HepG2 (cell line): ENCODE measurements around the gene HID1. TPM values are rescaled to one million over a fixed set of nuclear protein-coding genes. Genes with fewer than 3 reads are reported as not detected.

Source experiments
- KLF13 ChIP-seq: sonication (generic); formaldehyde crosslinking; IDR thresholded peaks from 2 replicates; pipeline ENCODE4 v1.4.0; 2020; ENCODE audit warnings: mild to moderate bottlenecking, missing genetic modification reagents
- NCOA2 ChIP-seq: sonication (generic); formaldehyde crosslinking; IDR thresholded peaks from 2 replicates; pipeline ENCODE4 v1.8.0; 2022; ENCODE audit warnings: inconsistent platforms
- NR2F1 ChIP-seq, 2 experiments: fragments of 450-650 bp in 1 of 2; formaldehyde crosslinking in 1 of 2; IDR thresholded peaks; 2 replicates each; pipeline versions ENCODE4 v1.5.0 to v1.6.1; 2016 to 2020; ENCODE audit warnings: mild to moderate bottlenecking in 1 of 2, missing compliant biosample characterization in 1 of 2, missing genetic modification reagents in 1 of 2, moderate library complexity in 1 of 2
- NRL ChIP-seq: sonication (generic); formaldehyde crosslinking; IDR thresholded peaks from 2 replicates; pipeline ENCODE4 v1.5.0; 2020; ENCODE audit warnings: missing genetic modification reagents, mild to moderate bottlenecking, moderate library complexity, borderline replicate concordance
- PHF20 ChIP-seq: sonication (generic); formaldehyde crosslinking; IDR thresholded peaks from 2 replicates; pipeline ENCODE4 v1.5.0; 2020; ENCODE audit warnings: mild to moderate bottlenecking, missing genetic modification reagents
- SMARCE1 ChIP-seq: fragments of 450-650 bp; IDR thresholded peaks from 2 replicates; pipeline ENCODE4 v1.6.1; 2017; ENCODE audit warnings: borderline replicate concordance
- SNAI1 ChIP-seq: sonication (generic); formaldehyde crosslinking; IDR thresholded peaks from 2 replicates; pipeline ENCODE4 v1.5.0; 2020; ENCODE audit warnings: mild to moderate bottlenecking, missing genetic modification reagents, borderline replicate concordance
- TBP ChIP-seq: sonication (generic); formaldehyde crosslinking; IDR thresholded peaks from 2 replicates; pipeline ENCODE4 v1.5.0; 2020; ENCODE audit warnings: missing genetic modification reagents
- TEAD3 ChIP-seq: optimal IDR thresholded peaks from 2 replicates; pipeline ENCODE3; 2016; ENCODE audit warnings: borderline replicate concordance
- ZNF138 ChIP-seq: sonication (generic); formaldehyde crosslinking; IDR thresholded peaks from 2 replicates; pipeline ENCODE4 v1.5.0; 2020; ENCODE audit warnings: mild to moderate bottlenecking, low read depth, missing genetic modification reagents
- ZNF263 ChIP-seq: sonication (generic); formaldehyde crosslinking; IDR thresholded peaks from 2 replicates; pipeline ENCODE4 v1.4.0; 2020; ENCODE audit warnings: missing genetic modification reagents
- ZNF747 ChIP-seq: sonication (generic); formaldehyde crosslinking; IDR thresholded peaks from 2 replicates; pipeline ENCODE4 v1.8.1; 2023; ENCODE audit warnings: missing genetic modification reagents, mild to moderate bottlenecking, borderline replicate concordance
- ZNF792 ChIP-seq: IDR thresholded peaks from 2 replicates; pipeline ENCODE4 v1.6.1; 2016
- ZNF839 ChIP-seq: sonication (generic); formaldehyde crosslinking; IDR thresholded peaks from 2 replicates; pipeline ENCODE4 v1.4.0; 2020; ENCODE audit warnings: missing genetic modification reagents, mild to moderate bottlenecking, borderline replicate concordance
- ZZZ3 ChIP-seq: sonication (generic); formaldehyde crosslinking; IDR thresholded peaks from 2 replicates; pipeline ENCODE4 v1.4.0; 2020; ENCODE audit warnings: missing genetic modification reagents, mild to moderate bottlenecking, borderline replicate concordance
- polyA plus RNA-seq, 8 experiments: library from polyadenylated mRNA; depleted of rRNA in 3 of 8; stranded (reverse) in 7 of 8; unstranded in 1 of 8; fragments of >200 nt; fragmentation: Illumina TruSeq in 4 of 8; extraction: Trizol in 4 of 8; gene quantifications; 2 replicates each; pipeline versions ENCODE4 v1.2.1 to v1.2.3, GENCODE V29; 2011 to 2016; ENCODE audit warnings: low read depth in 4 of 8, missing spikeins in 1 of 8, mixed read lengths in 1 of 8; ENCODE audit not compliant: insufficient read depth in 1 of 8
- total RNA-seq, 5 experiments: library from RNA; depleted of rRNA; stranded (reverse); fragments of >200 nt; fragmentation: Illumina TruSeq; extraction: Trizol; gene quantifications; 2 replicates each; pipeline ENCODE4 v1.2.3, GENCODE V29; 2016; ENCODE audit warnings: low read depth in 1 of 5
- TF ChIP-seq, protein P1 (sequence below): sonication (generic); formaldehyde crosslinking; IDR thresholded peaks from 2 replicates; pipeline ENCODE4 v1.9.0; 2021; ENCODE audit warnings: missing genetic modification reagents, mild to moderate bottlenecking, borderline replicate concordance
- TF ChIP-seq, protein P2 (sequence below): IDR thresholded peaks from 2 replicates; pipeline ENCODE4 v1.6.1; 2016; ENCODE audit warnings: control low read depth
- TF ChIP-seq, protein P3 (sequence below): sonication (generic); formaldehyde crosslinking; IDR thresholded peaks from 2 replicates; pipeline ENCODE4 v1.4.0; 2020; ENCODE audit warnings: missing genetic modification reagents
- TF ChIP-seq, protein P4 (sequence below): sonication (generic); formaldehyde crosslinking; IDR thresholded peaks from 2 replicates; pipeline ENCODE4 v1.4.0; 2020; ENCODE audit warnings: missing genetic modification reagents

Gene HID1
- total and polyA plus RNA-seq, 2 of the 13 experiments (the other 11 are each of a cell fraction or from before 2014, with no cell fraction given), result 2.1 to 10.6 TPM

DNA sequence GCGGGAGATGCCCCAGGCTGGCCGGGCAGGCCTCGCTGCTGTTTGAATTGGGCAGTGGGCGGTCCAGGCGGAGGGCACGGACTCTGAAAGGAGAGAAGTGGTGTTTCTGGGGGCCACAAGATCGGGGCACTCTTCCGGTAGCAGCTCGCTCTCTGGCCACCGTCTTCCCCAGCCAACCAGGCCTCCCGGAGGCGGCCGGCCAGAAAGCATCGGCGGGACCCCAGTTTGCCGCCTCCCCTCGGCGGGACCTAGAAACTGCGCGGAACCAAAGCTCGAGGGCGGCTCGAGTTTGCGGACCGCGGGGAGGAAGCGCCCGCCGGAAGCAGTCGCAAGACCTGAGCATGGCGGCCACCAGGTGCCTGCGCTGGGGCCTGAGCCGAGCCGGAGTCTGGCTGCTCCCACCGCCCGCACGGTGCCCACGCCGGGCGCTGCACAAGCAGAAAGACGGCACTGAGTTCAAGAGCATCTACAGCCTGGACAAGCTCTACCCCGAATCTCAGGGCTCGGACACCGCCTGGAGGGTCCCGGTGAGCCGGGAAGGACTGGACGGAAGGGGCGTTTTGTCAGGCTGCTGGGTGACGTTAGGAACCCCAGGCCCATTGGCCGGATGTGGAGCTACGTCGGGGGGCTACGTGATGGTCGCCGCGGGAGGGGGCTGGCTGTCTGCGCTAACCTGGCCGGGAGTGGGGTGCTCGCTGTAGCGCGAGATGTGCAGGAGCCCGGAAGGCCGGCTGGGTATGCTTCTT lies 40.0 kb upstream of the HID1 start, which contains the start of gene MRPL58 (continued):
- TF ChIP-seq, protein P1, sequence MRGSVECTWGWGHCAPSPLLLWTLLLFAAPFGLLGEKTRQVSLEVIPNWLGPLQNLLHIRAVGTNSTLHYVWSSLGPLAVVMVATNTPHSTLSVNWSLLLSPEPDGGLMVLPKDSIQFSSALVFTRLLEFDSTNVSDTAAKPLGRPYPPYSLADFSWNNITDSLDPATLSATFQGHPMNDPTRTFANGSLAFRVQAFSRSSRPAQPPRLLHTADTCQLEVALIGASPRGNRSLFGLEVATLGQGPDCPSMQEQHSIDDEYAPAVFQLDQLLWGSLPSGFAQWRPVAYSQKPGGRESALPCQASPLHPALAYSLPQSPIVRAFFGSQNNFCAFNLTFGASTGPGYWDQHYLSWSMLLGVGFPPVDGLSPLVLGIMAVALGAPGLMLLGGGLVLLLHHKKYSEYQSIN (CRISPR knock-in tag), result no peak
- TF ChIP-seq, protein P2, sequence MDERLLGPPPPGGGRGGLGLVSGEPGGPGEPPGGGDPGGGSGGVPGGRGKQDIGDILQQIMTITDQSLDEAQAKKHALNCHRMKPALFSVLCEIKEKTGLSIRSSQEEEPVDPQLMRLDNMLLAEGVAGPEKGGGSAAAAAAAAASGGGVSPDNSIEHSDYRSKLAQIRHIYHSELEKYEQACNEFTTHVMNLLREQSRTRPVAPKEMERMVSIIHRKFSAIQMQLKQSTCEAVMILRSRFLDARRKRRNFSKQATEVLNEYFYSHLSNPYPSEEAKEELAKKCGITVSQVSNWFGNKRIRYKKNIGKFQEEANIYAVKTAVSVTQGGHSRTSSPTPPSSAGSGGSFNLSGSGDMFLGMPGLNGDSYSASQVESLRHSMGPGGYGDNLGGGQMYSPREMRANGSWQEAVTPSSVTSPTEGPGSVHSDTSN, result 0 out of 2 replicates have a peak, but pooled peaks have one; percentile 7
- TF ChIP-seq TEAD3 (CRISPR knock-in tag) (peak; percentile 86), NRL (CRISPR knock-in tag) (peak; percentile 98; the same call in 1 of the 2 replicates), ZNF263 (peak; percentile 67; the same call in 1 of the 2 replicates), TBP (CRISPR knock-in tag) (peak; percentile 82; the same call in 1 of the 2 replicates), KLF13 (peak; percentile 95), PHF20 (CRISPR knock-in tag) (peak; percentile 98), NCOA2 (CRISPR knock-in tag) (peak; percentile 66), ZNF138 (CRISPR knock-in tag) (peak; percentile 95), SMARCE1 (no peak), NR2F1 (CRISPR knock-in tag; IDR thresholded peaks at IDR 0.05) (peak in 1 of 2 experiments; percentile 66; a peak in 2 of 4 replicates), SNAI1 (peak; percentile 99), ZNF839 (CRISPR knock-in tag) (peak; percentile 97; the same call in 1 of the 2 replicates), ZNF747 (CRISPR knock-in tag) (peak; percentile 96), ZZZ3 (CRISPR knock-in tag) (peak; percentile 89; the same call in 1 of the 2 replicates), ZNF792 (CRISPR knock-in tag) (peak; percentile 99)
- TF ChIP-seq, protein P3, sequence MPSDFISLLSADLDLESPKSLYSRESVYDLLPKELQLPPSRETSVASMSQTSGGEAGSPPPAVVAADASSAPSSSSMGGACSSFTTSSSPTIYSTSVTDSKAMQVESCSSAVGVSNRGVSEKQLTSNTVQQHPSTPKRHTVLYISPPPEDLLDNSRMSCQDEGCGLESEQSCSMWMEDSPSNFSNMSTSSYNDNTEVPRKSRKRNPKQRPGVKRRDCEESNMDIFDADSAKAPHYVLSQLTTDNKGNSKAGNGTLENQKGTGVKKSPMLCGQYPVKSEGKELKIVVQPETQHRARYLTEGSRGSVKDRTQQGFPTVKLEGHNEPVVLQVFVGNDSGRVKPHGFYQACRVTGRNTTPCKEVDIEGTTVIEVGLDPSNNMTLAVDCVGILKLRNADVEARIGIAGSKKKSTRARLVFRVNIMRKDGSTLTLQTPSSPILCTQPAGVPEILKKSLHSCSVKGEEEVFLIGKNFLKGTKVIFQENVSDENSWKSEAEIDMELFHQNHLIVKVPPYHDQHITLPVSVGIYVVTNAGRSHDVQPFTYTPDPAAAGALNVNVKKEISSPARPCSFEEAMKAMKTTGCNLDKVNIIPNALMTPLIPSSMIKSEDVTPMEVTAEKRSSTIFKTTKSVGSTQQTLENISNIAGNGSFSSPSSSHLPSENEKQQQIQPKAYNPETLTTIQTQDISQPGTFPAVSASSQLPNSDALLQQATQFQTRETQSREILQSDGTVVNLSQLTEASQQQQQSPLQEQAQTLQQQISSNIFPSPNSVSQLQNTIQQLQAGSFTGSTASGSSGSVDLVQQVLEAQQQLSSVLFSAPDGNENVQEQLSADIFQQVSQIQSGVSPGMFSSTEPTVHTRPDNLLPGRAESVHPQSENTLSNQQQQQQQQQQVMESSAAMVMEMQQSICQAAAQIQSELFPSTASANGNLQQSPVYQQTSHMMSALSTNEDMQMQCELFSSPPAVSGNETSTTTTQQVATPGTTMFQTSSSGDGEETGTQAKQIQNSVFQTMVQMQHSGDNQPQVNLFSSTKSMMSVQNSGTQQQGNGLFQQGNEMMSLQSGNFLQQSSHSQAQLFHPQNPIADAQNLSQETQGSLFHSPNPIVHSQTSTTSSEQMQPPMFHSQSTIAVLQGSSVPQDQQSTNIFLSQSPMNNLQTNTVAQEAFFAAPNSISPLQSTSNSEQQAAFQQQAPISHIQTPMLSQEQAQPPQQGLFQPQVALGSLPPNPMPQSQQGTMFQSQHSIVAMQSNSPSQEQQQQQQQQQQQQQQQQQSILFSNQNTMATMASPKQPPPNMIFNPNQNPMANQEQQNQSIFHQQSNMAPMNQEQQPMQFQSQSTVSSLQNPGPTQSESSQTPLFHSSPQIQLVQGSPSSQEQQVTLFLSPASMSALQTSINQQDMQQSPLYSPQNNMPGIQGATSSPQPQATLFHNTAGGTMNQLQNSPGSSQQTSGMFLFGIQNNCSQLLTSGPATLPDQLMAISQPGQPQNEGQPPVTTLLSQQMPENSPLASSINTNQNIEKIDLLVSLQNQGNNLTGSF (CRISPR knock-in tag), result peak; percentile 66; the same call in 1 of the 2 replicates
- TF ChIP-seq, protein P4, sequence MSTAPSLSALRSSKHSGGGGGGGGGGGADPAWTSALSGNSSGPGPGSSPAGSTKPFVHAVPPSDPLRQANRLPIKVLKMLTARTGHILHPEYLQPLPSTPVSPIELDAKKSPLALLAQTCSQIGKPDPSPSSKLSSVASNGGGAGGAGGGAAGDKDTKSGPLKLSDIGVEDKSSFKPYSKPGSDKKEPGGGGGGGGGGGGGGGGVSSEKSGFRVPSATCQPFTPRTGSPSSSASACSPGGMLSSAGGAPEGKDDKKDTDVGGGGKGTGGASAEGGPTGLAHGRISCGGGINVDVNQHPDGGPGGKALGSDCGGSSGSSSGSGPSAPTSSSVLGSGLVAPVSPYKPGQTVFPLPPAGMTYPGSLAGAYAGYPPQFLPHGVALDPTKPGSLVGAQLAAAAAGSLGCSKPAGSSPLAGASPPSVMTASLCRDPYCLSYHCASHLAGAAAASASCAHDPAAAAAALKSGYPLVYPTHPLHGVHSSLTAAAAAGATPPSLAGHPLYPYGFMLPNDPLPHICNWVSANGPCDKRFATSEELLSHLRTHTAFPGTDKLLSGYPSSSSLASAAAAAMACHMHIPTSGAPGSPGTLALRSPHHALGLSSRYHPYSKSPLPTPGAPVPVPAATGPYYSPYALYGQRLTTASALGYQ, result peak; percentile 93
